ENCODE results near the gene MYMK. TPM values are rescaled to one million over a fixed set of nuclear protein-coding genes. Genes with fewer than 3 reads are reported as not detected.
A peak's percentile ranks its signal among the peaks of the same experiment; 100 is the strongest.

MYMK gene
- polyA plus RNA-seq, 1 experiment, result not detected

- DNase-seq (ENCODE audit: low read depth), result no peak
- 0 out of 2 replicates have a peak, but pooled peaks cover 1% of the 10 kb centered on the region for H3K27me3 ChIP-seq (ENCODE audit: control insufficient read depth, insufficient read depth, low read length)
- ChIA-PET CTCF (interaction anchor here (0.6 to 4.7 kb wide), 12 partner anchors 25 to 508 kb away, joined by 3 to 37 read pairs (median 3); partner anchors contain the start of gene CACFD1), POLR2A (no interaction called here)
- TF ChIP-seq, protein P1, sequence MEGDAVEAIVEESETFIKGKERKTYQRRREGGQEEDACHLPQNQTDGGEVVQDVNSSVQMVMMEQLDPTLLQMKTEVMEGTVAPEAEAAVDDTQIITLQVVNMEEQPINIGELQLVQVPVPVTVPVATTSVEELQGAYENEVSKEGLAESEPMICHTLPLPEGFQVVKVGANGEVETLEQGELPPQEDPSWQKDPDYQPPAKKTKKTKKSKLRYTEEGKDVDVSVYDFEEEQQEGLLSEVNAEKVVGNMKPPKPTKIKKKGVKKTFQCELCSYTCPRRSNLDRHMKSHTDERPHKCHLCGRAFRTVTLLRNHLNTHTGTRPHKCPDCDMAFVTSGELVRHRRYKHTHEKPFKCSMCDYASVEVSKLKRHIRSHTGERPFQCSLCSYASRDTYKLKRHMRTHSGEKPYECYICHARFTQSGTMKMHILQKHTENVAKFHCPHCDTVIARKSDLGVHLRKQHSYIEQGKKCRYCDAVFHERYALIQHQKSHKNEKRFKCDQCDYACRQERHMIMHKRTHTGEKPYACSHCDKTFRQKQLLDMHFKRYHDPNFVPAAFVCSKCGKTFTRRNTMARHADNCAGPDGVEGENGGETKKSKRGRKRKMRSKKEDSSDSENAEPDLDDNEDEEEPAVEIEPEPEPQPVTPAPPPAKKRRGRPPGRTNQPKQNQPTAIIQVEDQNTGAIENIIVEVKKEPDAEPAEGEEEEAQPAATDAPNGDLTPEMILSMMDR (IDR thresholded peaks at IDR 0.05; ENCODE audit: insufficient read depth, low read depth, low read length), result no peak
- H3K36me3 ChIP-seq (ENCODE audit: control insufficient read depth, insufficient read depth, low read length), result no peaks in the 10 kb centered on the region
- H3K4me3 ChIP-seq (ENCODE audit: low read depth, low read length), result no peak overlapping the region
These were observed 39.9 kb downstream of the MYMK start for GRCh38 chr9:133484671-133485437.

DNA sequence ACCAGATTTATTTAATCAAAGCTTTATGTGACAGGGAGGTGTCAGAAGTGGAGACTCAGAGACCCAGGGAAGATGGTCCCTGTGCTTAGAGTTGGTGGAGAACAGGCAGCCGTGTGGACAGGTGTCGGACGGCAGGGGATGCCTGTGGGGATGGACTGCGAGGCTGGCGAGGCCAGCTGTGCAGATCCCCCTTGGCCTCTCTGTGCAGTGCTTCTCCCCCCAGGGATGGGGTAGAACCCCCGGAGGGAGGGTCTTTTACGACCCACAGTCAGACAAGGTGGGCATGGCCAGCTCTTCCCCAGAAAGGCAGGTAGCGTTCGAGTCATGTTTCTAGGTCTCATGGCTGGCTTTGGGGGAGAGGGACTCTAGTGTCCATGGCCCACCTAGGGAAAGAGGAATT lies 41.1 kb downstream of the MYMK start:
- no peak overlapping the region for H3K4me3 ChIP-seq (ENCODE audit: low read depth, low read length)
- DNase-seq (ENCODE audit: low read depth), result no peak
- CTCF ChIA-PET, result interaction anchor here (0.7 to 4.7 kb wide), 3 partner anchors 88 to 461 kb away, joined by 3 to 37 read pairs (median 4); no protein-coding TSS in a partner anchor
- no peaks in the 10 kb centered on the region for H3K36me3 ChIP-seq (ENCODE audit: control insufficient read depth, insufficient read depth, low read length)
- POLR2A ChIA-PET, result no interaction called here
- TF ChIP-seq, protein P1 (IDR thresholded peaks at IDR 0.05; ENCODE audit: insufficient read depth, low read depth, low read length), result no peak
- H3K27me3 ChIP-seq (ENCODE audit: control insufficient read depth, insufficient read depth, low read length), result 0 out of 2 replicates have a peak, but pooled peaks cover 1% of the 10 kb centered on the region

DNA sequence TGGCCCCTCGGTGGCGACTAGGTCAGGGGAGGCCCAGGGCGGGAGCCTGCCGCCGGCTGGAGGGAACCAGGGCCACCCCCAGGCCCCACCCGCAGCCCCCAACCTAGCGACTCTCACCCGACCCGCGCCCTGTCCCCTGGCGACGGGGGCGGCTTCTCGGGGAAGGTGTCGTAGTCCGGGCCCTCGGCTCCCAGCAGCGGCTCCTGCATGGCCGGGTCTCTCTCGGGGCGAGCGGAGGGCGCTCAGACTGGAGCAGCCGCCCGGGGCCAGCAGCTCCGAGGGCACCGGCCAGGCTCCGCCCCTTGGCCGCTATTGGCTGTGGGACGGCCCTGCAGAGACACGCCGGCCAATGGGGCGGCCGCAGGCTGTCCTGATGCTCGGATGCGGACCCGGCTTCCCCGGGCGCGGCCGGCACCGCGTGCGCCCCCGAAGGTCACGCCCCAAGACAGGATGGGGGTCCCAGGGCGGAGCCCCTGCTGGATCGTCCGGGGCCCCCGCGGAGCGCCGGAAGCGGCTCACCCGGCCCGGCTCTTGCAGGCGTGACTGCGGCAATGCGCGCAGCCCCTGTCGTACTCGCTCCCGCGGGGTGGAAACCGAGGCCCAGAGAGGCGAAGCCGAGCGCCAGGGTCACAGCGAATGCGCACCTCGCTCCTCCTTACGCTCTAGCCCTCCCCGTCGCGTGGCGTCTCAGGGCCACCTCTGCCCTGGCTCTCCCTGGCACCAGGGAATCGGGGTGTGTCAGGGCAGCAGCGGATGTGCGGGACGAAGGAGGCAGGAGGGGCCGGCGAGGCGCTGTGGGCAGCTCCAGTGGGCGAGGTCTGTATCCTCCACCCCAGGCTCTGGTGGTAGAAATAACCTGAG lies 45.7 kb downstream of the MYMK start, which contains the start of gene SLC2A6:
Gene SLC2A6, minus strand, starts transcription at position 249 of the 861 bp plus-strand sequence. Its CDS starts 40 bp downstream, at position 209.
- TF ChIP-seq, protein P1 (IDR thresholded peaks at IDR 0.05; ENCODE audit: insufficient read depth, low read depth, low read length), result no peak
- H3K36me3 ChIP-seq (ENCODE audit: control insufficient read depth, insufficient read depth, low read length), result peaks cover 5% of the 10 kb centered on the region
- DNase-seq (ENCODE audit: low read depth), result peak; percentile 16
- ChIA-PET POLR2A (no interaction called here), CTCF (interaction anchor here (0.6 to 2.1 kb wide), 4 partner anchors 12 to 293 kb away, joined by 3 to 7 read pairs (median 3); no protein-coding TSS in a partner anchor)
- peak within 1 kb of the TSS; percentile 63 for H3K4me3 ChIP-seq (ENCODE audit: low read depth, low read length)
- H3K27me3 ChIP-seq (ENCODE audit: control insufficient read depth, insufficient read depth, low read length), result 0 out of 2 replicates have a peak, but pooled peaks cover 1% of the 10 kb centered on the region

- Histone ChIP-seq H3K4me3 (ENCODE audit: low read depth, low read length) (peak overlapping the region; percentile 63), H3K27me3 (ENCODE audit: control insufficient read depth, insufficient read depth, low read length) (no peaks in the 10 kb centered on the region), H3K36me3 (ENCODE audit: control insufficient read depth, insufficient read depth, low read length) (peaks cover 8% of the 10 kb centered on the region)
- no peak for DNase-seq (ENCODE audit: low read depth)
- CTCF ChIA-PET, result interaction anchor here (1.0 to 2.1 kb wide), 4 partner anchors 11 to 292 kb away, joined by 3 to 7 read pairs (median 4); no protein-coding TSS in a partner anchor
- TF ChIP-seq, protein P1 (IDR thresholded peaks at IDR 0.05; ENCODE audit: insufficient read depth, low read depth, low read length), result no peak
- POLR2A ChIA-PET, result no interaction called here
These were observed 46.5 kb downstream of the MYMK start for GRCh38 chr9:133477992-133478850.
